HepG2 (cell line): Measurements from ENCODE around the gene TIMM44. TPM values are rescaled to one million over a fixed set of nuclear protein-coding genes. Genes with fewer than 3 reads are reported as not detected.

Source experiments
- CSRNP1 ChIP-seq: sonication (generic); formaldehyde crosslinking; IDR thresholded peaks from 2 replicates; pipeline ENCODE4 v1.8.1; 2023; ENCODE audit warnings: mild to moderate bottlenecking, missing genetic modification reagents
- HBP1 ChIP-seq: IDR thresholded peaks from 2 replicates; pipeline ENCODE4 v1.6.1; 2016; ENCODE audit warnings: low read depth, control low read depth
- HMGXB4 ChIP-seq, 2 experiments: sonication (generic) in 1 of 2; formaldehyde crosslinking in 1 of 2; IDR thresholded peaks; 2 replicates each; pipeline versions ENCODE4 v1.4.0 to v1.6.1; 2018 to 2020; ENCODE audit warnings: missing genetic modification reagents in 2 of 2, borderline replicate concordance in 1 of 2, low read depth in 1 of 2, mild to moderate bottlenecking in 1 of 2, missing biosample characterization in 1 of 2
- IRF1 ChIP-seq: sonication (generic); formaldehyde crosslinking; IDR thresholded peaks from 2 replicates; pipeline ENCODE4 v1.4.0; 2020; ENCODE audit warnings: low read depth, mild to moderate bottlenecking, missing genetic modification reagents
- MBNL3 ChIP-seq: fragments of 250-450 bp; sonication (Bioruptor Pico); conservative IDR thresholded peaks from 2 replicates; pipeline ENCODE4 v1.8.0; 2022; ENCODE audit warnings: mild to moderate bottlenecking, inconsistent platforms
- MED8 ChIP-seq: sonication (generic); formaldehyde crosslinking; IDR thresholded peaks from 2 replicates; pipeline ENCODE4 v1.8.1; 2023; ENCODE audit warnings: mild to moderate bottlenecking, missing genetic modification reagents; ENCODE audit not compliant: insufficient replicate concordance
- NFIB ChIP-seq: sonication (generic); formaldehyde crosslinking; IDR thresholded peaks from 2 replicates; pipeline ENCODE4 v1.9.0; 2021; ENCODE audit warnings: missing genetic modification reagents, mild to moderate bottlenecking, borderline replicate concordance
- NFYB ChIP-seq: sonication (generic); formaldehyde crosslinking; IDR thresholded peaks from 2 replicates; pipeline ENCODE4 v1.4.0; 2020; ENCODE audit warnings: missing genetic modification reagents
- RNF2 ChIP-seq: fragments of 450-650 bp; conservative IDR thresholded peaks from 2 replicates; pipeline ENCODE4 v1.6.1; 2016; ENCODE audit warnings: low read depth
- SMAD1 ChIP-seq: sonication (generic); formaldehyde crosslinking; IDR thresholded peaks from 2 replicates; pipeline ENCODE4 v1.4.0; 2020; ENCODE audit warnings: missing genetic modification reagents, low read depth, mild to moderate bottlenecking, borderline replicate concordance
- SPEN ChIP-seq: sonication (generic); formaldehyde crosslinking; IDR thresholded peaks from 2 replicates; pipeline ENCODE4 v1.5.1; 2020; ENCODE audit warnings: low read depth, mild to moderate bottlenecking, missing genetic modification reagents
- TIGD3 ChIP-seq: sonication (generic); formaldehyde crosslinking; IDR thresholded peaks from 2 replicates; pipeline ENCODE4 v1.5.1; 2020; ENCODE audit warnings: mild to moderate bottlenecking, missing genetic modification reagents, borderline replicate concordance
- ZMAT3 ChIP-seq: sonication (generic); formaldehyde crosslinking; conservative IDR thresholded peaks from 2 replicates; pipeline ENCODE4 v1.7.0; 2021; ENCODE audit warnings: missing genetic modification reagents
- ZNF574 ChIP-seq: sonication (generic); formaldehyde crosslinking; IDR thresholded peaks from 2 replicates; pipeline ENCODE4 v1.4.0; 2020; ENCODE audit warnings: missing genetic modification reagents
- ZNF619 ChIP-seq: sonication (generic); formaldehyde crosslinking; IDR thresholded peaks from 2 replicates; pipeline ENCODE4 v1.4.0; 2020; ENCODE audit warnings: mild to moderate bottlenecking, missing genetic modification reagents
- ZNF841 ChIP-seq: sonication (generic); formaldehyde crosslinking; IDR thresholded peaks from 2 replicates; pipeline ENCODE4 v1.8.1; 2023; ENCODE audit warnings: missing genetic modification reagents, borderline replicate concordance
- ZNF891 ChIP-seq: sonication (generic); formaldehyde crosslinking; IDR thresholded peaks from 2 replicates; pipeline ENCODE4 v1.5.0; 2020; ENCODE audit warnings: mild to moderate bottlenecking, missing genetic modification reagents
- polyA plus RNA-seq, 8 experiments: library from polyadenylated mRNA; depleted of rRNA in 3 of 8; stranded (reverse) in 7 of 8; unstranded in 1 of 8; fragments of >200 nt; fragmentation: Illumina TruSeq in 4 of 8; extraction: Trizol in 4 of 8; gene quantifications; 2 replicates each; pipeline versions ENCODE4 v1.2.1 to v1.2.3, GENCODE V29; 2011 to 2016; ENCODE audit warnings: low read depth in 4 of 8, missing spikeins in 1 of 8, mixed read lengths in 1 of 8; ENCODE audit not compliant: insufficient read depth in 1 of 8
- total RNA-seq, 5 experiments: library from RNA; depleted of rRNA; stranded (reverse); fragments of >200 nt; fragmentation: Illumina TruSeq; extraction: Trizol; gene quantifications; 2 replicates each; pipeline ENCODE4 v1.2.3, GENCODE V29; 2016; ENCODE audit warnings: low read depth in 1 of 5

Gene TIMM44
- total and polyA plus RNA-seq, 2 of the 13 experiments (the other 11 are each of a cell fraction or from before 2014, with no cell fraction given), result 42.9 to 72.6 TPM

- TF ChIP-seq TIGD3 (CRISPR knock-in tag), result peak; percentile 77; the same call in 1 of the 2 replicates
- peak; percentile 64; the same call in 1 of the 2 replicates for TF ChIP-seq HBP1 (CRISPR knock-in tag)
- TF ChIP-seq ZMAT3 (CRISPR knock-in tag), result 0 out of 2 replicates have a peak, but pooled peaks have one; percentile 72
- peak; percentile 91 for TF ChIP-seq NFYB (CRISPR knock-in tag)
- TF ChIP-seq SPEN (CRISPR knock-in tag), result peak; percentile 90; the same call in 1 of the 2 replicates
- TF ChIP-seq IRF1, result no peak
- TF ChIP-seq ZNF619 (CRISPR knock-in tag), result 0 out of 2 replicates have a peak, but pooled peaks have one; percentile 30
- no peak for TF ChIP-seq NFIB (CRISPR knock-in tag)
- peak; percentile 30 for TF ChIP-seq ZNF891 (CRISPR knock-in tag)
- no peak for TF ChIP-seq ZNF841 (CRISPR knock-in tag)
- TF ChIP-seq SMAD1 (CRISPR knock-in tag), result peak; percentile 12; the same call in 1 of the 2 replicates
- peak; percentile 86 for TF ChIP-seq RNF2
- peak; percentile 75; the same call in 1 of the 2 replicates for TF ChIP-seq CSRNP1 (CRISPR knock-in tag)
- TF ChIP-seq HMGXB4 (CRISPR knock-in tag; IDR thresholded peaks at IDR 0.05; ENCODE audit: borderline replicate concordance in 1 of 2, low read depth in 1 of 2), result peak; percentile 69 to 78
- no peak for TF ChIP-seq MBNL3 (CRISPR knock-in tag)
- peak; percentile 34 for TF ChIP-seq MED8 (CRISPR knock-in tag)
- TF ChIP-seq ZNF574 (CRISPR knock-in tag), result peak; percentile 72
Observed at GRCh38 chr19:7943444-7944176, at the start of gene TIMM44 (continued).
